IMR-90 (cell line): Measurements from ENCODE around the gene PAX8. TPM values are rescaled to one million over a fixed set of nuclear protein-coding genes. Genes with fewer than 3 reads are reported as not detected.

ENCODE experiments used
- ATAC-seq: fragments of 200-7000 bp; cut with Tn5 transposase; 2 replicates; pipeline ENCODE4 v1.9.1; 2020; ENCODE audit warnings: low read depth, mild to moderate bottlenecking, moderate library complexity
- BruUV-seq: library from RNA; stranded (reverse); fragments of 400-500 nt; replicated peaks from 2 replicates; lab custom pipeline; 2021; lab: Mats Ljungman, UMichigan
- CTCF ChIA-PET: fragments of 300-600 bp; formaldehyde crosslinking; extraction: SDS; loops from one replicate; lab custom pipeline; 2021; ENCODE audit warnings: antibody characterized with exemption; lab: Yijun Ruan, JAX
- POLR2A ChIA-PET: fragments of 300-600 bp; sonication (Branson Sonifier 250); formaldehyde crosslinking; loops from one replicate; lab custom pipeline; 2022; ENCODE audit warnings: antibody characterized with exemption; ENCODE audit not compliant: unreplicated experiment; lab: Charles Lee
- DNase-seq: peaks from one replicate; pipeline ENCODE4 v3.0.0; 2013
- H2AFZ ChIP-seq: replicated peaks from 2 replicates; pipeline ENCODE3; 2013; ENCODE audit warnings: low read length, mild to moderate bottlenecking; ENCODE audit not compliant: poor library complexity
- H2AK5ac ChIP-seq: 2 replicates; pipeline ENCODE4 v1.6.1; 2013; ENCODE audit warnings: low read depth, low read length, inconsistent platforms
- H2AK9ac ChIP-seq: replicated peaks from 2 replicates; pipeline ENCODE3; 2013; ENCODE audit warnings: mild to moderate bottlenecking, low read depth, low read length, moderate library complexity; ENCODE audit not compliant: poor library complexity
- H2BK120ac ChIP-seq: 2 replicates; pipeline ENCODE4 v1.6.1; 2013; ENCODE audit warnings: low read depth, low read length, inconsistent platforms
- H2BK15ac ChIP-seq: 3 replicates; pipeline ENCODE4 v1.6.1; 2013; ENCODE audit warnings: low read depth, low read length, inconsistent platforms
- H2BK20ac ChIP-seq: 2 replicates; pipeline ENCODE4 v1.6.1; 2013; ENCODE audit warnings: low read depth, mild to moderate bottlenecking, inconsistent platforms, low read length, moderate library complexity
- H2BK5ac ChIP-seq: 2 replicates; pipeline ENCODE4 v1.6.1; 2013; ENCODE audit warnings: mild to moderate bottlenecking, low read depth, low read length, inconsistent platforms; ENCODE audit not compliant: poor library complexity, severe bottlenecking
- H3K14ac ChIP-seq: replicated peaks from 2 replicates; pipeline ENCODE4 v1.6.1; 2013; ENCODE audit warnings: low read depth, low read length, inconsistent platforms
- H3K18ac ChIP-seq: 2 replicates; pipeline ENCODE4 v1.6.1; 2013; ENCODE audit warnings: low read depth, low read length, control low read depth
- H3K23ac ChIP-seq: 2 replicates; pipeline ENCODE4 v1.6.1; 2013; ENCODE audit warnings: low read depth, low read length, inconsistent platforms
- H3K27ac ChIP-seq: 2 replicates; pipeline ENCODE4 v1.5.1; 2013; ENCODE audit warnings: mild to moderate bottlenecking, control low read depth, low read length; ENCODE audit not compliant: insufficient read depth
- H3K27me3 ChIP-seq: 2 replicates; pipeline ENCODE4 v1.6.1; 2013; ENCODE audit warnings: low read length; ENCODE audit not compliant: control insufficient read depth, insufficient read depth
- H3K36me3 ChIP-seq: 2 replicates; pipeline ENCODE4 v1.6.1; 2013; ENCODE audit warnings: low read length, mixed read lengths; ENCODE audit not compliant: control insufficient read depth, insufficient read depth
- H3K4ac ChIP-seq: 2 replicates; pipeline ENCODE4 v1.6.1; 2013; ENCODE audit warnings: low read depth, low read length, inconsistent platforms
- H3K4me1 ChIP-seq: 2 replicates; pipeline ENCODE4 v1.6.1; 2013; ENCODE audit warnings: low read length, mixed read lengths; ENCODE audit not compliant: control insufficient read depth, insufficient read depth
- H3K4me2 ChIP-seq: 2 replicates; pipeline ENCODE4 v1.6.1; 2013; ENCODE audit warnings: low read depth, mild to moderate bottlenecking, control low read depth, low read length, moderate library complexity
- H3K4me3 ChIP-seq: 2 replicates; pipeline ENCODE4 v1.5.1; 2013; ENCODE audit warnings: low read depth, mild to moderate bottlenecking, control low read depth, low read length, moderate library complexity; ENCODE audit not compliant: insufficient read depth
- H3K56ac ChIP-seq: 2 replicates; pipeline ENCODE4 v1.6.1; 2013; ENCODE audit warnings: low read length, inconsistent platforms; ENCODE audit not compliant: insufficient read depth; ENCODE audit errors: extremely low read depth
- H3K79me1 ChIP-seq, 2 experiments: 2 replicates each; pipeline ENCODE4 v1.6.1; 2013; ENCODE audit warnings: low read length in 2 of 2, inconsistent platforms in 1 of 2, low read depth in 1 of 2
- H3K9ac ChIP-seq: 2 replicates; pipeline ENCODE4 v1.6.1; 2013; ENCODE audit warnings: low read depth, low read length, control low read depth
- H3K9me1 ChIP-seq: 2 replicates; pipeline ENCODE4 v1.6.1; 2013; ENCODE audit warnings: low read length, inconsistent platforms; ENCODE audit not compliant: insufficient read depth
- H3K9me3 ChIP-seq: 2 replicates; pipeline ENCODE4 v1.6.1; 2013; ENCODE audit warnings: low read length; ENCODE audit not compliant: control insufficient read depth, insufficient read depth
- H4K20me1 ChIP-seq: 2 replicates; pipeline ENCODE4 v1.6.1; 2013; ENCODE audit warnings: low read length, inconsistent platforms; ENCODE audit not compliant: insufficient read depth
- H4K5ac ChIP-seq: 2 replicates; pipeline ENCODE4 v1.6.1; 2013; ENCODE audit warnings: mild to moderate bottlenecking, low read depth, low read length, control low read depth
- H4K8ac ChIP-seq, 2 experiments: 2 replicates each; pipeline ENCODE4 v1.6.1; 2013; ENCODE audit warnings: low read depth in 2 of 2, low read length in 2 of 2, control low read depth in 1 of 2, inconsistent platforms in 1 of 2
- H4K91ac ChIP-seq: 2 replicates; pipeline ENCODE4 v1.6.1; 2013; ENCODE audit warnings: low read depth, low read length, inconsistent platforms; ENCODE audit not compliant: insufficient read depth
- BHLHE40 ChIP-seq: fragments of 150-350 bp; IDR thresholded peaks from 2 replicates; pipeline ENCODE4 v1.6.1; 2016; ENCODE audit warnings: mild to moderate bottlenecking, low read depth, low read length
- CEBPB ChIP-seq: IDR thresholded peaks from 2 replicates; pipeline ENCODE4 v1.6.1; 2012; ENCODE audit warnings: low read depth, low read length, improper control_type of control experiment
- CHD1 ChIP-seq: IDR thresholded peaks from 2 replicates; pipeline ENCODE4 v1.6.1; 2012; ENCODE audit warnings: low read depth, low read length, improper control_type of control experiment
- CTCF ChIP-seq: conservative IDR thresholded peaks from 2 replicates; pipeline ENCODE4 v1.5.1; 2012; ENCODE audit warnings: mild to moderate bottlenecking, low read depth, low read length, improper control_type of control experiment
- ELK1 ChIP-seq: fragments of 150-350 bp; IDR thresholded peaks from 2 replicates; pipeline ENCODE4 v1.6.1; 2016; ENCODE audit warnings: low read depth, mild to moderate bottlenecking, low read length, moderate library complexity, borderline replicate concordance
- FOS ChIP-seq: fragments of 150-350 bp; IDR thresholded peaks from 2 replicates; pipeline ENCODE4 v1.6.1; 2016; ENCODE audit warnings: low read depth, low read length
- MAFK ChIP-seq: IDR thresholded peaks from 2 replicates; pipeline ENCODE4 v1.6.1; 2012; ENCODE audit warnings: low read depth, low read length, improper control_type of control experiment
- MAZ ChIP-seq: IDR thresholded peaks from 2 replicates; pipeline ENCODE4 v1.6.1; 2012; ENCODE audit warnings: low read depth, mild to moderate bottlenecking, low read length, improper control_type of control experiment, moderate library complexity, borderline replicate concordance
- MXI1 ChIP-seq: IDR thresholded peaks from 2 replicates; pipeline ENCODE4 v1.6.1; 2012; ENCODE audit warnings: low read depth, mild to moderate bottlenecking, low read length, moderate library complexity, borderline replicate concordance
- POLR2A ChIP-seq: IDR thresholded peaks from 2 replicates; pipeline ENCODE4 v1.6.1; 2012; ENCODE audit warnings: mild to moderate bottlenecking, low read depth, low read length
- RAD21 ChIP-seq: IDR thresholded peaks from 2 replicates; pipeline ENCODE4 v1.6.1; 2012; ENCODE audit warnings: low read length, improper control_type of control experiment
- RCOR1 ChIP-seq: IDR thresholded peaks from 2 replicates; pipeline ENCODE4 v1.6.1; 2012; ENCODE audit warnings: mild to moderate bottlenecking, low read length, improper control_type of control experiment; ENCODE audit not compliant: insufficient replicate concordance
- RFX5 ChIP-seq: IDR thresholded peaks from 2 replicates; pipeline ENCODE4 v1.8.0; 2012; ENCODE audit warnings: low read depth, mild to moderate bottlenecking, low read length, moderate library complexity
- SMC3 ChIP-seq: fragments of 150-350 bp; IDR thresholded peaks from 2 replicates; pipeline ENCODE4 v1.6.1; 2016; ENCODE audit warnings: low read depth, mild to moderate bottlenecking, antibody characterized with exemption, low read length, moderate library complexity
- USF2 ChIP-seq: fragments of 150-350 bp; IDR thresholded peaks from 2 replicates; pipeline ENCODE4 v1.6.1; 2017; ENCODE audit warnings: mild to moderate bottlenecking, antibody characterized with exemption, low read length, low read depth
- WGBS, 2 experiments: methylation state at CpG; one replicate each; pipeline versions ENCODE4 v1.1.5 to v1.1.7; 2013; ENCODE audit warnings: missing lambda C conversion rate in 2 of 2; ENCODE audit not compliant: insufficient read length in 1 of 2; ENCODE audit errors: extremely low coverage in 2 of 2; 5-methylcytosine and 5-hydroxymethylcytosine counted together
- dilution Hi-C: fragments of 300-500 bp; cut with HindIII; formaldehyde crosslinking; loops from one replicate; pipeline ENCODE4 v1.14.3; 2018; ENCODE audit warnings: low sequenced_read_pairs; ENCODE audit not compliant: unreplicated experiment
- in situ Hi-C: fragments of 300-500 bp; cut with MboI; formaldehyde crosslinking; loops from 3 replicates; pipeline ENCODE4 v1.14.3; 2019; ENCODE audit warnings: low sequenced_read_pairs, inconsistent platforms, mixed read lengths
- intact Hi-C: fragments of 100-400 bp; cut with micrococcal nuclease; formaldehyde crosslinking; loops from 2 replicates; pipeline ENCODE4 v1.10.0; 2022
- polyA plus RNA-seq, 3 experiments: library from polyadenylated mRNA; depleted of rRNA; stranded (reverse); fragments of >200 nt; gene quantifications; 2 replicates each; pipeline ENCODE4 v1.2.3, GENCODE V29; 2012; ENCODE audit warnings: low replicate concordance in 1 of 3
- total RNA-seq: library from RNA; depleted of rRNA; stranded (reverse); fragments of >200 nt; gene quantifications from 2 replicates; pipeline ENCODE4 v1.2.3, GENCODE V29; 2012

PAX8 gene
- total and polyA plus RNA-seq, 2 of the 4 experiments (the other 2 are of a cell fraction), result 0.18 to 1.5 TPM

- intact Hi-C loops, result no loop called here
Measured at GRCh38 chr2:113192459-113193100, 86.1 kb downstream of the PAX8 start.

More at GRCh38 chr2:113192459-113193100, 86.1 kb downstream of the PAX8 start:
- Histone ChIP-seq H3K23ac (no peak overlapping the region), H3K4me1 (no peaks in the 10 kb centered on the region), H3K27me3 (peaks cover 25% of the 10 kb centered on the region), H3K4me2 (no peak overlapping the region), H2BK5ac (no peak overlapping the region), H3K4ac (no peak overlapping the region), H3K4me3 (no peak overlapping the region), H3K18ac (no peak overlapping the region), H2BK120ac (no peak overlapping the region), H2AK9ac (peak overlapping the region; percentile 13), H3K14ac (no peak overlapping the region), H3K36me3 (no peaks in the 10 kb centered on the region), H4K5ac (no peak overlapping the region), H2BK15ac (no peak overlapping the region), H3K79me1 (no peaks in the 10 kb centered on the region), H4K91ac (no peak overlapping the region), H4K8ac (no peak overlapping the region), H2BK20ac (no peak overlapping the region), H3K56ac (no peak overlapping the region), H4K20me1 (no peaks in the 10 kb centered on the region), H2AK5ac (no peak overlapping the region), H3K27ac (no peak overlapping the region), H3K9me1 (no peaks in the 10 kb centered on the region), H3K9me3 (no peaks in the 10 kb centered on the region), H3K9ac (no peak overlapping the region), H2AFZ (no peak overlapping the region)
- ChIA-PET POLR2A (no interaction called here), CTCF (interaction anchor here (0.8 kb wide), 1 partner anchor 34 kb away, joined by 3 read pairs; no protein-coding TSS in a partner anchor)
- ATAC-seq, result no peak
- BruUV-seq, result no TSS peak
- TF ChIP-seq RFX5, result no peak
- no peak for TF ChIP-seq CHD1
- no peak for TF ChIP-seq BHLHE40
- no peak for TF ChIP-seq ELK1
- no peak for TF ChIP-seq POLR2A
- no peak for TF ChIP-seq CEBPB
- no peak for TF ChIP-seq RCOR1
- no peak for TF ChIP-seq MAFK
- no peak for TF ChIP-seq MAZ
- TF ChIP-seq FOS, result no peak
- no peak for TF ChIP-seq USF2
- TF ChIP-seq SMC3, result no peak
- TF ChIP-seq RAD21, result no peak
- no peak for TF ChIP-seq CTCF
- no peak for TF ChIP-seq MXI1
- WGBS, 2 experiments, result 53% methylated on average over 3 of the region's 7 CpGs; no CpG with 5 or more reads in 1 of the 2 experiments
- dilution Hi-C loops, result no loop called here
- no peak for DNase-seq
- in situ Hi-C loops, result no loop called here
